Kidney (tissue), 14 donors: ENCODE data around the gene NSUN7. TPM values are rescaled to one million over a fixed set of nuclear protein-coding genes. Genes with fewer than 3 reads are reported as not detected.
"Not testable (repeated sequence)": the region's sequence is repeated elsewhere in the genome, so short reads cannot be mapped to it uniquely, and the experiment has no call there.

ENCODE experiments used
- DNase-seq, 5 donors: peaks; one replicate each; pipeline ENCODE4 v3.0.0-alpha.2; 2013 to 2020
- FAIRE-seq: peaks from 2 replicates; lab custom pipeline; 2012; peaks lifted over from hg19 to GRCh38; lab: Jason Lieb, UNC
- H3K27ac ChIP-seq, 2 donors: one replicate each; pipeline ENCODE4 v1.7.0; 2013; ENCODE audit warnings: low read depth in 2 of 2, low read length in 2 of 2, inconsistent platforms in 1 of 2
- H3K27me3 ChIP-seq: one replicate; pipeline ENCODE4 v1.7.1; 2013; ENCODE audit warnings: low read length, inconsistent platforms; ENCODE audit not compliant: control insufficient read depth, insufficient read depth
- H3K36me3 ChIP-seq, 3 donors: one replicate each; pipeline versions ENCODE4 v1.7.0 to v1.7.1; 2013; ENCODE audit warnings: low read length in 3 of 3, control low read depth in 1 of 3, inconsistent platforms in 1 of 3; ENCODE audit not compliant: insufficient read depth in 3 of 3, control insufficient read depth in 2 of 3
- H3K4me1 ChIP-seq, 3 donors: one replicate each; pipeline versions ENCODE4 v1.7.0 to v1.7.1; 2013; ENCODE audit warnings: low read length in 3 of 3, inconsistent platforms in 1 of 3, low read depth in 1 of 3; ENCODE audit not compliant: control insufficient read depth in 2 of 3, insufficient read depth in 2 of 3
- H3K4me3 ChIP-seq, 3 donors: one replicate each; pipeline versions ENCODE4 v1.7.0 to v1.8.1; 2013; ENCODE audit warnings: low read length in 3 of 3, control low read depth in 1 of 3, inconsistent platforms in 1 of 3
- H3K9ac ChIP-seq, 3 donors: one replicate each; pipeline versions ENCODE4 v1.7.0 to v1.7.1; 2013; ENCODE audit warnings: low read length in 3 of 3, control low read depth in 1 of 3, inconsistent platforms in 1 of 3
- H3K9me3 ChIP-seq, 3 donors: one replicate each; pipeline versions ENCODE4 v1.7.0 to v1.7.1; 2013; ENCODE audit warnings: low read length in 3 of 3, control low read depth in 1 of 3, inconsistent platforms in 1 of 3; ENCODE audit not compliant: control insufficient read depth in 2 of 3, insufficient read depth in 1 of 3
- intact Hi-C: fragments of 100-400 bp; cut with DNase I; formaldehyde crosslinking; loops from one replicate; pipeline ENCODE4 v1.11.1; 2022
- polyA plus RNA-seq: library from polyadenylated mRNA; stranded (reverse); fragments of 350-450 nt; fragmentation: Illumina TruSeq; extraction: RNeasy Lipid Tissue Mini Kit (QIAGEN cat#74804); gene quantifications from one replicate; pipeline ENCODE4 v1.2.3, GENCODE V29; 2014; ENCODE audit warnings: low read depth, low replicate concordance; ENCODE audit not compliant: insufficient read depth
- total RNA-seq: library from RNA; stranded (reverse); fragmentation: NEBNext Ultra II Directional; extraction: Animal tissue kit (Norgen Biotek cat#: 25700); gene quantifications from one replicate; pipeline ENCODE4 v1.2.1, GENCODE V29; 2021
- TF ChIP-seq, protein P1 (sequence below): IDR thresholded peaks from 3 replicates; pipeline ENCODE4 v1.5.1; 2012; ENCODE audit warnings: mild to moderate bottlenecking, moderate library complexity, borderline replicate concordance; ENCODE audit not compliant: insufficient read depth; ENCODE audit errors: extremely low read depth
- donor health status: control.
- donor health status: control.
- donor health status: control.
- donor health status: control.
- donor health status: control.
- donor health status: DM: yes; HTN: yes; CAD: no.
- donor health status: Normal renal cell carcinoma (clear cell type).

NSUN7 gene
- total and polyA plus RNA-seq, 2 donors from 2014 or later, result 4.1 to 7.6 TPM

GRCh38 chr4:40812386-40812785 lies 62.6 kb downstream of the NSUN7 start:
- DNase-seq (no peak), FAIRE-seq (no peak)
- no peaks in the 10 kb centered on the region for H3K27me3 ChIP-seq
- TF ChIP-seq, protein P1, sequence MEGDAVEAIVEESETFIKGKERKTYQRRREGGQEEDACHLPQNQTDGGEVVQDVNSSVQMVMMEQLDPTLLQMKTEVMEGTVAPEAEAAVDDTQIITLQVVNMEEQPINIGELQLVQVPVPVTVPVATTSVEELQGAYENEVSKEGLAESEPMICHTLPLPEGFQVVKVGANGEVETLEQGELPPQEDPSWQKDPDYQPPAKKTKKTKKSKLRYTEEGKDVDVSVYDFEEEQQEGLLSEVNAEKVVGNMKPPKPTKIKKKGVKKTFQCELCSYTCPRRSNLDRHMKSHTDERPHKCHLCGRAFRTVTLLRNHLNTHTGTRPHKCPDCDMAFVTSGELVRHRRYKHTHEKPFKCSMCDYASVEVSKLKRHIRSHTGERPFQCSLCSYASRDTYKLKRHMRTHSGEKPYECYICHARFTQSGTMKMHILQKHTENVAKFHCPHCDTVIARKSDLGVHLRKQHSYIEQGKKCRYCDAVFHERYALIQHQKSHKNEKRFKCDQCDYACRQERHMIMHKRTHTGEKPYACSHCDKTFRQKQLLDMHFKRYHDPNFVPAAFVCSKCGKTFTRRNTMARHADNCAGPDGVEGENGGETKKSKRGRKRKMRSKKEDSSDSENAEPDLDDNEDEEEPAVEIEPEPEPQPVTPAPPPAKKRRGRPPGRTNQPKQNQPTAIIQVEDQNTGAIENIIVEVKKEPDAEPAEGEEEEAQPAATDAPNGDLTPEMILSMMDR, result no peak
- no peak overlapping the region for H3K9ac ChIP-seq
- no peaks in the 10 kb centered on the region for H3K9me3 ChIP-seq
- peaks cover 2 to 21% (median 8%) of the 10 kb centered on the region in 3 donors for H3K36me3 ChIP-seq
- H3K4me3 ChIP-seq, result no peak overlapping the region
- H3K27ac ChIP-seq, result no peak overlapping the region
- no peaks in the 10 kb centered on the region for H3K4me1 ChIP-seq
- intact Hi-C loops, result no loop called here

DNA sequence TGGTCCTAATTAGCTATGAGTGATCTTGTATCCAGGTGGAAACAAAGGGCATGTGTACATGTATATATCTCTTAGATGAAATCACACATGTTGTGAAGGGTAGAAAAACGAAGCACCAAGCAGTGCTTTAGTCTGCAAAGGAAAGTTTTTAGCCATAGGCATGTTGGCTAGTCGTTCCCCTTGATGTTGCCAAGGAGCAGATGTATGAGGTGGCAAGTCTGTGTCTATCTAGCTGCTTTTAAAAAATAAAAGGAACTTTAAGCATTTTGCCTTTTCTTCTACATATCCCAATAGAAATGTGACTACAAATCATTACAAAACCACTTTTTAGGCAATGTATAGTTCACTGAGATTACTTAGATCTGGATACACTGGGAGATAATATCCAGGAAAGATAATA lies 63.1 kb downstream of the NSUN7 start:
- intact Hi-C loops, result no loop called here
- no peaks in the 10 kb centered on the region for H3K4me1 ChIP-seq
- DNase-seq (no peak), FAIRE-seq (no peak)
- TF ChIP-seq, protein P1, result no peak
- peaks cover 2 to 21% (median 8%) of the 10 kb centered on the region in 3 donors for H3K36me3 ChIP-seq
- H3K27ac ChIP-seq, result no peak overlapping the region
- H3K27me3 ChIP-seq, result no peaks in the 10 kb centered on the region
- H3K4me3 ChIP-seq, result no peak overlapping the region
- no peak overlapping the region for H3K9ac ChIP-seq
- no peaks in the 10 kb centered on the region for H3K9me3 ChIP-seq

DNA sequence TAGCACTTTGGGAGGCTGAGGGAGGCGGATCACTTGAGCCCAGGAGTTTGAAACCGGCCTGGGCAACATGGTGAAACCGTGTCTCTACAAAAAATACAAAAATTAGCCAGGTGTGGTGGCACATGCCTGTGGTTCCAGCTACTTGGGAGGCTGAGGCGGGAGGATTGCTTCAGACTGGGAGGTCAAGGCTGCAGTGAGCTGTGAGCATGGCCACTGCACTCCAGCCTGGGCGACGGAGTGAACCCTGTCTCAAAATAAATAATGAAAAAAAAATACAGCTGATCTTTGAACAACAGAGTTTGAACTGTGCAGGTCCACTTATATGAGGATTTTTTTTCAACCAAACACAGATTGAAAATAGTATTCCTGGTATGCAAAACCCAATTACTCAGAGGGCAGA lies 67.4 kb downstream of the NSUN7 start:
- H3K9me3 ChIP-seq, FAIRE-seq, H3K27ac ChIP-seq, H3K4me1 ChIP-seq, intact Hi-C loops, DNase-seq, H3K9ac ChIP-seq, H3K27me3 ChIP-seq, H3K4me3 ChIP-seq: not testable (repeated sequence)
- H3K36me3 ChIP-seq, result peaks cover 2 to 27% (median 16%) of the 10 kb centered on the region in 3 donors

GRCh38 chr4:40820101-40820500 lies 70.3 kb downstream of the NSUN7 start:
- FAIRE-seq, result no peak
- no peak overlapping the region for H3K9ac ChIP-seq

More at GRCh38 chr4:40820101-40820500, 70.3 kb downstream of the NSUN7 start:
- Histone ChIP-seq H3K4me1 (no peaks in the 10 kb centered on the region), H3K4me3 (no peak overlapping the region), H3K27ac (no peak overlapping the region), H3K36me3 (peaks cover 2 to 22% (median 14%) of the 10 kb centered on the region in 3 donors), H3K9me3 (no peaks in the 10 kb centered on the region), H3K27me3 (no peaks in the 10 kb centered on the region)
- intact Hi-C loops, result no loop called here
- no peak for DNase-seq
- TF ChIP-seq, protein P1, result no peak
